Calu3 (cell line): ENCODE measurements around the gene ALK. TPM values are rescaled to one million over a fixed set of nuclear protein-coding genes. Genes with fewer than 3 reads are reported as not detected.

Experiments
- BruUV-seq: library from RNA; stranded (reverse); fragments of 400-500 nt; replicated peaks from 2 replicates; lab custom pipeline; 2021; lab: Mats Ljungman, UMichigan
- CTCF ChIA-PET: fragments of 300-600 bp; sonication (Branson Sonifier 250); formaldehyde crosslinking; loops from one replicate; lab custom pipeline; 2022; ENCODE audit warnings: antibody characterized with exemption; lab: Charles Lee
- DNase-seq: peaks from one replicate; pipeline ENCODE4 v3.0.0; 2022
- H3K27ac Mint-ChIP-seq: one replicate; pipeline ENCODE4 v1.8.0; 2022; ENCODE audit warnings: mixed read lengths; ENCODE audit not compliant: unreplicated experiment
- H3K27me3 Mint-ChIP-seq: one replicate; pipeline ENCODE4 v1.8.0; 2022; ENCODE audit warnings: mixed read lengths; ENCODE audit not compliant: unreplicated experiment
- H3K36me3 Mint-ChIP-seq: one replicate; pipeline ENCODE4 v1.8.0; 2022; ENCODE audit warnings: mild to moderate bottlenecking, moderate library complexity, mixed read lengths; ENCODE audit not compliant: insufficient read depth, unreplicated experiment
- H3K4me1 Mint-ChIP-seq: one replicate; pipeline ENCODE4 v1.8.0; 2022; ENCODE audit warnings: mild to moderate bottlenecking, low read depth, mixed read lengths; ENCODE audit not compliant: unreplicated experiment
- H3K4me3 Mint-ChIP-seq: one replicate; pipeline ENCODE4 v1.8.0; 2022; ENCODE audit warnings: mild to moderate bottlenecking, low read depth, moderate library complexity, mixed read lengths; ENCODE audit not compliant: unreplicated experiment
- H3K9me3 Mint-ChIP-seq: one replicate; pipeline ENCODE4 v1.8.0; 2022; ENCODE audit warnings: low read depth, mixed read lengths; ENCODE audit not compliant: unreplicated experiment
- intact Hi-C: fragments of 100-400 bp; cut with micrococcal nuclease; formaldehyde crosslinking; loops from one replicate; pipeline ENCODE4 v1.10.0; 2022; ENCODE audit not compliant: unreplicated experiment
- total RNA-seq: library from RNA; stranded (reverse); gene quantifications from 2 replicates; pipeline ENCODE4 v1.2.3, GENCODE V29; 2022
- TF ChIP-seq, protein P1 (sequence below): fragments of 200-600 bp; IDR thresholded peaks from one replicate; pipeline ENCODE4 v1.8.0; 2022; ENCODE audit warnings: antibody characterized with exemption; ENCODE audit not compliant: unreplicated experiment

The ALK gene
- total RNA-seq, 1 experiment from 2014 or later, result not detected

DNA sequence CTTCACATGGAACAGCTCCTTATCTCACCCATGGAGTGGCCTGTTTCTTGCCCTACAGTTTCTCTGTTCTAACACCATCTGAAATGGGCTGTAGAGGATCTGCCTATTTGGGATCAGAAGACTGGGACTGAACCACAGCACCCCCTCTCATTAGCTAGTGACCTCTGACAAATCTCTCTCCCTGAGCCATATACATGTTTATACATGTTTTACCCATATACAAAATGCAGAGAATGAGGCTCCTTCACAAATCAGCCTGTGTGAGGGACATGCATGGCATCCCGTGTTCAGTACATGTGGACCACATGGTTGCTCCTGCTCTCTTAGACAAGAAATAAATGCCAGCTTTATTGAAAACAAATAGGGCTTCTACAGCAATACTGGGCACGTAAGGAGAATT is 282.7 kb downstream of the ALK start:
- no TSS peak for BruUV-seq
- TF ChIP-seq, protein P1, sequence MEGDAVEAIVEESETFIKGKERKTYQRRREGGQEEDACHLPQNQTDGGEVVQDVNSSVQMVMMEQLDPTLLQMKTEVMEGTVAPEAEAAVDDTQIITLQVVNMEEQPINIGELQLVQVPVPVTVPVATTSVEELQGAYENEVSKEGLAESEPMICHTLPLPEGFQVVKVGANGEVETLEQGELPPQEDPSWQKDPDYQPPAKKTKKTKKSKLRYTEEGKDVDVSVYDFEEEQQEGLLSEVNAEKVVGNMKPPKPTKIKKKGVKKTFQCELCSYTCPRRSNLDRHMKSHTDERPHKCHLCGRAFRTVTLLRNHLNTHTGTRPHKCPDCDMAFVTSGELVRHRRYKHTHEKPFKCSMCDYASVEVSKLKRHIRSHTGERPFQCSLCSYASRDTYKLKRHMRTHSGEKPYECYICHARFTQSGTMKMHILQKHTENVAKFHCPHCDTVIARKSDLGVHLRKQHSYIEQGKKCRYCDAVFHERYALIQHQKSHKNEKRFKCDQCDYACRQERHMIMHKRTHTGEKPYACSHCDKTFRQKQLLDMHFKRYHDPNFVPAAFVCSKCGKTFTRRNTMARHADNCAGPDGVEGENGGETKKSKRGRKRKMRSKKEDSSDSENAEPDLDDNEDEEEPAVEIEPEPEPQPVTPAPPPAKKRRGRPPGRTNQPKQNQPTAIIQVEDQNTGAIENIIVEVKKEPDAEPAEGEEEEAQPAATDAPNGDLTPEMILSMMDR, result no peak
- H3K4me3 Mint-ChIP-seq, result no peak overlapping the region
- intact Hi-C loops, result no loop called here
- no peak for DNase-seq
- no peak overlapping the region for H3K27ac Mint-ChIP-seq
- no peaks in the 10 kb centered on the region for H3K9me3 Mint-ChIP-seq
- no peaks in the 10 kb centered on the region for H3K36me3 Mint-ChIP-seq
- CTCF ChIA-PET, result no interaction called here
- no peaks in the 10 kb centered on the region for H3K4me1 Mint-ChIP-seq
- peaks cover 90% of the 10 kb centered on the region for H3K27me3 Mint-ChIP-seq

DNA sequence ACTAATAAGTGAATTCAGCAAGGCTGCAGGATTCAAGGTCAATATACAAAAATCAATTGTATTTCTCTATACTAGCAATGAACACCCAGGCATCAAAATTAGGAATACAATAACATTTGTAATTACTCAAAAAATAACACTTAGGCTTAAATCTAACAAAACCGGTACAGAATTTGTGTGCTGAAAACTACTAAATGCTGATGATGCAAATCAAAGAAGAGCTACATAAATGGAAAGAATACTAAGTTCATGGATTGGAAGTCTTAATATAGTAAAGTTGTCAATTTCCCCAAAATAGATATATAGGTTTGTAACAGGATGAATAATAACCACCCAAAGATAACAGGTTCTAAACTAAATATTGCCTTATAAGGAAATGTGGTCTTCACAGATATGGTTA is 286.5 kb downstream of the ALK start:
- TF ChIP-seq, protein P1, result no peak
- BruUV-seq, result no TSS peak
- intact Hi-C loops, result no loop called here
- no peak overlapping the region for H3K27ac Mint-ChIP-seq
- H3K9me3 Mint-ChIP-seq, result no peaks in the 10 kb centered on the region
- DNase-seq, result no peak
- no peak overlapping the region for H3K4me3 Mint-ChIP-seq
- CTCF ChIA-PET, result interaction anchor here (1.5 kb wide), 1 partner anchor 18 kb away, joined by 3 read pairs; no protein-coding TSS in a partner anchor
- H3K27me3 Mint-ChIP-seq, result peaks cover 94% of the 10 kb centered on the region
- no peaks in the 10 kb centered on the region for H3K4me1 Mint-ChIP-seq
- no peaks in the 10 kb centered on the region for H3K36me3 Mint-ChIP-seq

DNA sequence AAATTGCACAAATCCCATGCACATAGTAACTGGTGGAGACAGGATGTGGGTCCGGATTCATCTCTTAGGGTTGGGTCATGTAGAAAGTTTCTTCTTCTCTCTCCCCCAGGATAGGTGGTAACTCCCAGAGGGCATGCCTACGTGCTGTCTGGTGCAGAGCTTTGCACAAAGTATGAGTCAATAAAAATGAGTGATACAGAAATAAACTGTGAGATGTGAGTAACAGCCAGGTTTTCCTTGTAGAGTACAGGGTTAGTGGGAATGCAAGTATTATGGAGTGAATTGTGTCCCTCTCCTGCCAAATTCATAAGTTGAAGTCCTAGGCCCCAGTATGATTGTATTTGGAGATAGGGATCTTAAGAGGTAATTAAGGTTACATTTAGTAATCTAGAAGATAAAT is 289.4 kb downstream of the ALK start:
- H3K4me3 Mint-ChIP-seq, result no peak overlapping the region
- no peaks in the 10 kb centered on the region for H3K36me3 Mint-ChIP-seq
- H3K27ac Mint-ChIP-seq, result no peak overlapping the region
- CTCF ChIA-PET, result no interaction called here
- no TSS peak for BruUV-seq
- intact Hi-C loops, result no loop called here
- no peaks in the 10 kb centered on the region for H3K9me3 Mint-ChIP-seq
- no peaks in the 10 kb centered on the region for H3K4me1 Mint-ChIP-seq
- H3K27me3 Mint-ChIP-seq, result peaks cover 100% of the 10 kb centered on the region
- DNase-seq, result no peak
- TF ChIP-seq, protein P1, result no peak

DNA sequence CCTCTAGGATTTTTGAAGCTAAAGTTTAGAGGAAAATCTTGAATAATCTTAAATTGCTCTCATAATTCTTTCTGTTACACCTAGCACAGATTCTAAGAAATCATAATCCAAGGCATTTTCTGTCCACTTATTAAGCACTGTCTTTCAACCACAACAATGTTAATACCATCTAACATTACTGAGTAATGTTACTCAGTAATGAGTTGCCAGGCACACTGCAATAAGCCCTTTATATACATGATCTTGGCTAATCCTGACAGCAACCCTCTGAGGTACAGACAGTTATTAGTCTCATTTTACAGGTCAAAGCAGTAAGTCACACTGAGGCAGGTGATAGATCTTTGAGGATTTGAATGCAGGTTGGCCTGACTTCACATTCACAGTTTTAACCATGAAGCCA is 291.9 kb downstream of the ALK start:
- H3K36me3 Mint-ChIP-seq, result no peaks in the 10 kb centered on the region
- peaks cover 100% of the 10 kb centered on the region for H3K27me3 Mint-ChIP-seq
- H3K27ac Mint-ChIP-seq, result no peak overlapping the region
- TF ChIP-seq, protein P1, result no peak
- CTCF ChIA-PET, result no interaction called here
- H3K9me3 Mint-ChIP-seq, result no peaks in the 10 kb centered on the region
- H3K4me3 Mint-ChIP-seq, result no peak overlapping the region
- H3K4me1 Mint-ChIP-seq, result no peaks in the 10 kb centered on the region
- BruUV-seq, result no TSS peak
- DNase-seq, result no peak
- intact Hi-C loops, result no loop called here
